Camera-type eye (tissue), 1 donor: Measurements from ENCODE around the gene DESI2. TPM values are rescaled to one million over a fixed set of nuclear protein-coding genes. Genes with fewer than 3 reads are reported as not detected.

Experiments used
- total RNA-seq: library from RNA; depleted of rRNA; stranded (reverse); fragments of >200 nt; gene quantifications from one replicate; pipeline ENCODE4 v1.2.3, GENCODE V29; 2014

The DESI2 gene
- total RNA-seq: 81.8 TPM

GRCh38 chr1:244652623-244653438 is at the start of gene DESI2:
TSS of gene DESI2 (plus strand) at chr1:244653126. CDS start at chr1:244653314, 188 bp downstream.

Other genes starting within 250 kb of the DESI2 start
- gene ADSS2, start 201.2 kb upstream of the DESI2 start, total RNA-seq: 50.9 TPM
- gene CATSPERE, start 191.9 kb upstream of the DESI2 start, total RNA-seq: 3.8 TPM
- 102 TPM for gene COX20, start 182.5 kb downstream of the DESI2 start, total RNA-seq
- 734 TPM for gene HNRNPU, start 211.4 kb downstream of the DESI2 start, total RNA-seq